CD1c-positive myeloid dendritic cell (primary cell): Measurements from ENCODE around the gene ANKRD16.
"Not testable (repeated sequence)": the region's sequence is repeated elsewhere in the genome, so short reads cannot be mapped to it uniquely, and the experiment has no call there.

Source experiments
- DNase-seq: peaks from one replicate; pipeline ENCODE4 v3.0.0-alpha.2; 2016; ENCODE audit errors: extremely low spot score

Gene ANKRD16

DNA sequence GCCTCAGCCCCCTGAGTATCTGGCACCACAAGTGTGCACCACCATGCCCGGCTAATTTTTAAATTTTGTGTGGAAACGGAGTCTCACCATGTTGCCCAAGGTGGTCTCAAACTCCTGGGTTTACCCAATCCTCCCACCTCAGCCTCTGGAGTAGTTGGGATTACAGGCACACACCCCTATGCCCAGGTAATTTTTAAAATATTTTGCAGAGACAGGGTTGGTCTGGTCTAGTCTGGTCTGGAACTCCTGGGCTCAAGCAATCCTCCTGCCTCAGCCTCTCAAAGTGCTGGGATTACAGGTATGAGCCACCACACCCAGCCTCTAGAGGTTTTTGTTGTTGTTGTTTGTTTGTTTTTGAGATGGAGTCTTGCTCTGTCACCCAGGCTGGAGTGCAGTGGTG, 53.5 kb downstream of the ANKRD16 start:
- DNase-seq = not testable (repeated sequence)

DNA sequence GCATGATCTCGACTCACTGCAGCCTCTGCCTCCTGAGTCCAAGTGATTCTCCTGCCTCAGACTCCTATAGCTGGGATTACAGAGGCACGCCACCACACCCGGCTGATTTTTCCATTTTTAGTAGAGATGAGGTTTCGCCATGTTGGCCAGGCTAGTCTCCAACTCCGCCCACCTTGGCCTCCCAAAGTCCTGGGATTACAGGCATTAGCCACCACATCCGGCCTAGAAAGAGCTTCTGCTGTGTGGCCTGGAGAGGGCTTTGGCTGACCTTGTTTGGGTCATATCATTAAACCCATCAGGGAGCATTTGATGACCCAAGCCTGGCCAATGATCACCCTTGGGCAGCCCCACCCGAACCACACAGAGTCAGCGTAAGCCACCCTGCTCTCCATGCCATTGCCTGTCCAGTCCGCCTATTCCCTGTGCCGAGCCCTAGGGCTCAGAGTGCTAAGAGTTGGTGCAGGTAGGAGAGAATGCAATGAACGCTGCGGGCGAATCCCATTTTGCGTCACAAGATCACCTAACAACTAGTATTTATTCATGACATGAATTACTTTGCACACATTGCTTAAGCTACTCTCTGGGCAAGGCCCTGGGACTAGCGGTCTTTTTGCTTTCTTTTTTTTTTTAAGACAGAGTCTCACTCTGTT, 54.1 kb downstream of the ANKRD16 start:
- DNase-seq = no peak

- no peak for DNase-seq
Measured at GRCh38 chr10:5833814-5834213, 55.9 kb downstream of the ANKRD16 start.

DNA sequence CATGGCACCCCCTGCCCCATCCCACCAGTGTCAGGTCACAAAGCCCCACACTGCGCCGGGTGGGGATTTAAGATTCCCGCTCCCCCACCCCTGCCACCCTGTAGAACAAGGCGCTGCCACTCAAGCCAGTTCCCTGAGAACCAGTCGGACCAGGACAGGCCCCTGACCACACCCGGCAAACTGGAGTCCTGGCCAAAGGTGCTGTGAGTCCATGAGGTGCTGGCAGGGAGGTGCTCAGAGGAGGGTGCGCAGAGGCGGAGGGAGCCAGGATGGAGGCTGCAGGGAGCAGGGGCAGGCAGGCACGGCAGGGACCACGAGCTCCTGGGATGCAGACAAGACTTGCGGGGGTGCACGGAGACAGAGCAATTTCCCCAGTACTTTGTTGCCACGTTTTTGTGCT, 56.7 kb downstream of the ANKRD16 start:
- DNase-seq = no peak

DNA sequence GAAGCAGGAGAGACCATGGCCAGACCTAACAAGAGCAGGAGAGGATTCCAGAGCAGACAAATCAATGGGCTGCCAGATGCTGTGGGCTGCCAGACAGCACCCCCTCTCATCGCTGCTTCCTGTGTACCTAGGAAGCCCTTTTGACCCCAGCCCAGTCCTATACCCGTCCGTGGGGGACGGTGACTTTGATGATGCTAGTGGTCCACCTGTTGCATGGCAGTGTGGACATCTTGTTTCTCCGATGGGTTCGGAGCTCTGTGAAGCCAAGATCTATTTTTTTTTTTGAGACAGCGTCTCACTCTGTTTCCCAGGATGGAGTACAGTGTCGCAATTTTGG, 58.3 kb downstream of the ANKRD16 start:
- no peak for DNase-seq

GRCh38 chr10:5830629-5831445, 58.9 kb downstream of the ANKRD16 start:
- no peak for DNase-seq

- no peak for DNase-seq
Measured at GRCh38 chr10:5829267-5829666, 60.4 kb downstream of the ANKRD16 start.

DNA sequence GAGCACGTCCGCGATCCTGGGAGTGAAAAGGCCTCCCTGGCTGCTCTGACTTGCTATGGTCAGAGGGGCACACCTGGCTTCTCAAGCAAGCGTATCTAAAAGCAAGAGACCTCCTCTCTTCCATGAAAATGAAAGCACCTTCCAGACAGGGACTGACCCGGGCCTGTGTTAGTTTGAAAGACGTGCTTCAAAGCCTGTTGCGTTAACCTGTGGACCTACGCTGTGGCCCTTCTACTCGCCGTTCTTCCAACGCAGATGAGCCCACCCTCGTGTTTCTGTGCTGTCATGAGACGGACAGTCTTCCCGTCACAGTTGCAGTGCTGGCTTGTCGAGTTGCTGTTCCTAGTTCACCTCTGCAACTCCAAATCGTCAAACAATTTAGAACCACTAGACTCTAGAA, 61.0 kb downstream of the ANKRD16 start:
- no peak for DNase-seq

DNA sequence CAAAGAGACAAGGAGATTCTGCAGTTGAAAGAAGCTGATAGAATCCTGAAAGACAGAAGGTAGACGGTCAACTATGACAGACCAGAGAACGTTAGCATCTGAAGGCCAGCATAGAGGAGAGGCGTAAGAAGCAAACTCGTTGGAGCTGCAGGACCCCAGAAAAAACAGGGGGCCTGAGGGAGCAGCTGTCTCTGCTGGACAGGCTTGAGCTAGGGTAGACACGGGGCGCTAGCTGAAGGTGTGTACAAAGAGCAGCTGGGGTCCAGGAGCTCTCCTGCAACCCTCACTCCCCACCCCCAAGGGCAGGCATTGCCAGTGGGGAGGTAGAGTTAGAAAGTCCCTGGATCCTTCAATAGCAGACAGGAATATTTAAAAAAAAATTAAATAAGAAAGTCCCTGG, 61.9 kb downstream of the ANKRD16 start:
- DNase-seq = no peak

DNA sequence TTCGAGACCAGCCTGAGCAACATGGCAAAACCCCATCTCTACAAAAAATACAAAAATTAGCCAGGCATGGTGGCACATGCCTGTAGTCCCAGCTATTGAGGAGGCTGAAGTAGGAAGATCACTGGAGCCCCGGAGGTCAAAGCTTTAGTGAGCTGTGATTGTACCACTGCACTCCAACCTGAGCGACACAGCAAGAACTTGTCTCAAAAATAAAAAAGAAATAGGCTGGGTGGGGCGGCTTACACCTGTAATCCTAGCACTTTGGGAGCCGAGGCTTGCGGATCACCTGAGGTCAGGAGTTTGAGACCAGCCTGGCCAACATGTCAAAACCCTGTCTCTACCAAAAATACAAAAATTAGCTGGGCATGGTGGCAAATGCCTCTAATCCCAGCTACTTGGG, 63.2 kb downstream of the ANKRD16 start:
- DNase-seq = not testable (repeated sequence)

DNA sequence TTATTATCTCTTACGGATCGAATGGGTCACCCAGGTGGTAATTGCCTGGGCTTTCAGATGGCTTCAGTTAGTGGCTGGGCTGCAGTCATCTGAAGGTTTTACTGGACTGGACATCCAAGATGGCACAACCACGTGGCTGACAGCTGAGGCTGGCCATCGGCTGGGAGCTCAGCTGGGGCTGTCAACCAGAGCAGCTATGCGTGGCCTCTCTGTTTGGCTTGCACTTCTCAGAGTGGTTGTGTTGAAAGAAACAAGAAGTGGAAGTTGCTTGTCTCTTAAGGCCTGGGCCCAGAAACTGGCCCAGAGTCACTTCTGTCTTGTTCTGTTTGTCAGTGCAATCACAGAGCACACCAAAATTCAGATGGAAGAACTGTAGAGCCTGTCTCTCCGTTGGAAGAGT, 70.8 kb downstream of the ANKRD16 start:
- DNase-seq = peak; percentile 58

DNA sequence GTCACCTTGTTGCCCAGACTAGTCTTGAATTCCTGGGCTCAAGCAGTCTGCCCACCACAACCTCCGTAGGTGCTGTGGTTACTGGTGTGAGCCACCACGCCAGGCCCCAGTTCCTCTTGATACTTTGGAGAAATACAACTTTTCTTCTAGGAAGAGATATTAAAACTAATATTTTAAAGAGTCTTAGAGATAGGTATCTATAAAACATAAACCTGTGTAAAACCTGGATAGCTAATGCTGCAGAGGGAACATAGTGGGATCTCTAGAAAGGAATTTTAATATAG, 71.7 kb downstream of the ANKRD16 start:
- no peak for DNase-seq

DNA sequence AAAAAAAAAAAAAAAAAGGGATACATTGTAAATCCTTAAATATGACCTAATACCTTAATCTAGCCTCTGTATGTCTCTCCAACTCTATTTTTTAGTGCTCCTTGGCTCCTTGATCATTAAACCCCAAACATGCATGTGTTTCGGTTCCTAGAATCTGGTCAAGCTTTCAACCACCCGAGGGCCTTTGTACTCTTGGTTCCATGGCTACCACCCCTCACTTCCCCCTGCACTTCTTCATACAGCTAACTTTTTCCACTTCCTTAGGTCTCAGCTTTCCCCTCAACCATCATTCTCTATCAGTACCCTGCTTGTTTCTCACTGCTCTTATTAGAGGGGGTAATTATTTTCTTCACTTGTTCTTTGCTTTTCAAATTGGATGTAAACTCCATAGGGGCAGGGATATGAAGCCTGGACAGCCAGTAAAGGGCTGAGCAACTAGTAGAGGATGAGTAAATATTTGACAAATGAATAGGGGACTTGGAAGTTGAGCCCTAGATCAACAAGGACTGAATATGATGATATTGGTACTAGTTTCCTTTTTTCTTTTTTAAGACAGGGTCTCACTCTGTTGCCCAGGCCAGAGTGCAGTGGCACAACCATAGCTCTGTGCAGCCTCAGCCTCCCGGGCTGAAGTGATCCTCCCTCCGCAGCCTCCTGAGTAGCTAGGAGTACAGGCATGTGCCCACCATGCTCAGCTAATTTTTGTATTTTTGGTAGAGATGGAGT, 72.2 kb downstream of the ANKRD16 start:
- peak; percentile 69 for DNase-seq

GRCh38 chr10:5816170-5816569, 73.5 kb downstream of the ANKRD16 start:
- peak; percentile 50 for DNase-seq

- no peak for DNase-seq
Measured at GRCh38 chr10:5814110-5815107, 75.3 kb downstream of the ANKRD16 start.

DNA sequence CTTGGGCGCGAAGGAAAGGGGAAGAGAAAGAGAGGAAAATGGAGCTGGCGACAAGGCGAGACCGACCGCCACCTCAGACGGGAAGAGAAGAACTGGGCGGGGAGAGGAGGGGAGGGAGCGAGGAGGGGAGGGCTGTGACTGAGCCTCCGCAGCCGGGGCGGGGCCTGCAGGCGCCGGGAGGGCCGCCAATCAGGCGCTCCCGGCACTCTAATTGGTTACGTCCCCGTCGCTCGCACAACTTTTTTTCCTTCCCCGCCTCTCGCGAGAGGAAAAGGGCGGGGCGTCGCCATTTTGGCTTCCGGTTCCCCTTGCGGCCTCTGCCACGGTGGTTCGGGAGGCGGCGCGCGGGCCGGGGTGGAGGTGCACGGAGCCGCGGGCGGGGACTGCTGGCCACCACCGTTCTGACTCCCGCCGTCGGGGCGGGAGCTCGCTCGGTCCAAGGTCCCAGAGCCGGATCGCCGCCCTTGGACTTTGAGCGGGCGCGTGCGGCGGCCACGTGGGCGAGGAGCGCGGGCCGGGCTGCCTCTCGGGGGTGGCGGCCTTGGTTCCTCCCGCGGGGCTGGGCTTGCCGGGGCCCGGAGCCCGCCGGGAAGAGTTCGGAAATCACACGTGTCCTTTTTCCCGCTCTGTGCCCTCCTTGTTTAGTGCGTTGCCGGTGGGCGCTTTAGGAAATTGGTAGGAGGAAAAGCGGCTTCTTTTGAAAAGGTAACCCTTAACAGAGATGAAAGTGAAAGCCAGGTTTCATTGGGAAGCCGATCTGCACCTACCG, 76.2 kb downstream of the ANKRD16 start, which contains the start of gene GDI2:
Gene GDI2, minus strand, starts transcription at position 94 of the 769 bp plus-strand sequence. CDS start 176 bp downstream, outside the sequence.
- peak; percentile 99 for DNase-seq

DNA sequence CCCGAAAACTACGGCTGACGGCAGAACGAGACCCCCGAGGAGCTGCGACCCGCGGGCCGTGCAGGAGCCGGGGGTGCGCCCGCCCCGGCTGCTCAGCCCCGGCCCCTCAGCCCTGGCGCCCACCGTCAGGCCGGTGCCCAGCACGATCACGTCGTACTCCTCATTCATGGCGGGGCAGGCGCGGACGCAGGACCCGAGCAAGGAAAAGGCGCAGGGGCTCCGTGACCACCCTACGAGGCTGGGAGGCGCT, 76.7 kb downstream of the ANKRD16 start:
- no peak for DNase-seq

GRCh38 chr10:5812283-5813090, 77.2 kb downstream of the ANKRD16 start:
- peak; percentile 51 for DNase-seq
